HepG2 (cell line): ENCODE data around the gene SPCS1. TPM values are rescaled to one million over a fixed set of nuclear protein-coding genes. Genes with fewer than 3 reads are reported as not detected.

Experiments
- ATF1 ChIP-seq: IDR thresholded peaks from 2 replicates; pipeline ENCODE4 v1.6.1; 2016; ENCODE audit warnings: mild to moderate bottlenecking, control low read depth
- CENPT ChIP-seq: sonication (generic); formaldehyde crosslinking; IDR thresholded peaks from 2 replicates; pipeline ENCODE4 v1.8.0; 2022; ENCODE audit warnings: low read depth, mild to moderate bottlenecking, moderate library complexity, missing genetic modification reagents
- MATR3 ChIP-seq: sonication (generic); formaldehyde crosslinking; IDR thresholded peaks from 2 replicates; pipeline ENCODE4 v1.4.0; 2020; ENCODE audit warnings: missing genetic modification reagents
- MAZ ChIP-seq, 2 experiments: sonication (generic) in 1 of 2; formaldehyde crosslinking in 1 of 2; IDR thresholded peaks; 2 replicates each; pipeline versions ENCODE4 v1.5.0 to v1.6.1; 2012 to 2020; ENCODE audit warnings: low read depth in 2 of 2, mild to moderate bottlenecking in 2 of 2, borderline replicate concordance in 1 of 2, improper control_type of control experiment in 1 of 2, low read length in 1 of 2, missing genetic modification reagents in 1 of 2, moderate library complexity in 1 of 2
- MEIS1 ChIP-seq: sonication (generic); formaldehyde crosslinking; IDR thresholded peaks from 2 replicates; pipeline ENCODE4 v1.9.0; 2021; ENCODE audit warnings: mild to moderate bottlenecking, missing genetic modification reagents, moderate library complexity, borderline replicate concordance
- PAWR ChIP-seq: sonication (generic); formaldehyde crosslinking; IDR thresholded peaks from 2 replicates; pipeline ENCODE4 v1.4.0; 2020; ENCODE audit warnings: missing genetic modification reagents, mild to moderate bottlenecking, borderline replicate concordance
- PHF5A ChIP-seq: IDR thresholded peaks from one replicate; pipeline ENCODE4 v1.6.1; 2018; ENCODE audit warnings: low read depth, missing genetic modification reagents; ENCODE audit not compliant: unreplicated experiment
- SOX6 ChIP-seq, 2 experiments: fragments of 450-650 bp in 1 of 2; sonication (generic) in 1 of 2; formaldehyde crosslinking in 1 of 2; IDR thresholded peaks; 2 replicates each; pipeline versions ENCODE4 v1.4.0 to v1.6.1; 2017 to 2020; ENCODE audit warnings: antibody characterized with exemption in 1 of 2, mild to moderate bottlenecking in 1 of 2, missing genetic modification reagents in 1 of 2
- STAG1 ChIP-seq: sonication (generic); formaldehyde crosslinking; IDR thresholded peaks from 2 replicates; pipeline ENCODE4 v1.4.0; 2020; ENCODE audit warnings: missing genetic modification reagents
- TBP ChIP-seq: sonication (generic); formaldehyde crosslinking; IDR thresholded peaks from 2 replicates; pipeline ENCODE4 v1.5.0; 2020; ENCODE audit warnings: missing genetic modification reagents
- THYN1 ChIP-seq: sonication (generic); formaldehyde crosslinking; IDR thresholded peaks from 2 replicates; pipeline ENCODE4 v1.8.1; 2023; ENCODE audit warnings: low read depth, mild to moderate bottlenecking, moderate library complexity, missing genetic modification reagents, borderline replicate concordance
- ZFP90 ChIP-seq: sonication (generic); formaldehyde crosslinking; IDR thresholded peaks from 2 replicates; pipeline ENCODE4 v1.8.0; 2022; ENCODE audit warnings: missing genetic modification reagents, mild to moderate bottlenecking, inconsistent platforms, borderline replicate concordance
- ZNF274 ChIP-seq: sonication (generic); formaldehyde crosslinking; IDR thresholded peaks from 2 replicates; pipeline ENCODE4 v1.5.1; 2020; ENCODE audit warnings: mild to moderate bottlenecking, missing genetic modification reagents
- ZNF337 ChIP-seq: sonication (generic); formaldehyde crosslinking; IDR thresholded peaks from 2 replicates; pipeline ENCODE4 v1.5.1; 2020; ENCODE audit warnings: missing genetic modification reagents, low read depth, mild to moderate bottlenecking, borderline replicate concordance
- ZNF619 ChIP-seq: sonication (generic); formaldehyde crosslinking; IDR thresholded peaks from 2 replicates; pipeline ENCODE4 v1.4.0; 2020; ENCODE audit warnings: mild to moderate bottlenecking, missing genetic modification reagents
- ZNF788 ChIP-seq: sonication (generic); formaldehyde crosslinking; IDR thresholded peaks from 2 replicates; pipeline ENCODE4 v1.5.0; 2020; ENCODE audit warnings: mild to moderate bottlenecking, missing genetic modification reagents, borderline replicate concordance
- polyA plus RNA-seq, 8 experiments: library from polyadenylated mRNA; depleted of rRNA in 3 of 8; stranded (reverse) in 7 of 8; unstranded in 1 of 8; fragments of >200 nt; fragmentation: Illumina TruSeq in 4 of 8; extraction: Trizol in 4 of 8; gene quantifications; 2 replicates each; pipeline versions ENCODE4 v1.2.1 to v1.2.3, GENCODE V29; 2011 to 2016; ENCODE audit warnings: low read depth in 4 of 8, missing spikeins in 1 of 8, mixed read lengths in 1 of 8; ENCODE audit not compliant: insufficient read depth in 1 of 8
- total RNA-seq, 5 experiments: library from RNA; depleted of rRNA; stranded (reverse); fragments of >200 nt; fragmentation: Illumina TruSeq; extraction: Trizol; gene quantifications; 2 replicates each; pipeline ENCODE4 v1.2.3, GENCODE V29; 2016; ENCODE audit warnings: low read depth in 1 of 5
- TF ChIP-seq, protein P1 (sequence below): sonication (generic); formaldehyde crosslinking; IDR thresholded peaks from 2 replicates; pipeline ENCODE4 v1.4.0; 2020; ENCODE audit warnings: mild to moderate bottlenecking, low read depth, missing genetic modification reagents
- TF ChIP-seq, protein P2 (sequence below): IDR thresholded peaks from 2 replicates; pipeline ENCODE4 v1.6.1; 2016; ENCODE audit warnings: mild to moderate bottlenecking
- TF ChIP-seq, protein P3 (sequence below): sonication (generic); formaldehyde crosslinking; IDR thresholded peaks from 2 replicates; pipeline ENCODE4 v1.5.0; 2020; ENCODE audit warnings: missing genetic modification reagents, mild to moderate bottlenecking, borderline replicate concordance
- TF ChIP-seq, protein P4 (sequence below): IDR thresholded peaks from 2 replicates; pipeline ENCODE4 v1.6.1; 2018; ENCODE audit warnings: missing genetic modification reagents
- TF ChIP-seq, protein P5 (sequence below): sonication (generic); formaldehyde crosslinking; IDR thresholded peaks from 2 replicates; pipeline ENCODE4 v1.4.0; 2020; ENCODE audit warnings: missing genetic modification reagents, low read depth, mild to moderate bottlenecking, borderline replicate concordance

The SPCS1 gene
- total and polyA plus RNA-seq, 2 of the 13 experiments (the other 11 are each of a cell fraction or from before 2014, with no cell fraction given): 84.6 to 120 TPM

DNA sequence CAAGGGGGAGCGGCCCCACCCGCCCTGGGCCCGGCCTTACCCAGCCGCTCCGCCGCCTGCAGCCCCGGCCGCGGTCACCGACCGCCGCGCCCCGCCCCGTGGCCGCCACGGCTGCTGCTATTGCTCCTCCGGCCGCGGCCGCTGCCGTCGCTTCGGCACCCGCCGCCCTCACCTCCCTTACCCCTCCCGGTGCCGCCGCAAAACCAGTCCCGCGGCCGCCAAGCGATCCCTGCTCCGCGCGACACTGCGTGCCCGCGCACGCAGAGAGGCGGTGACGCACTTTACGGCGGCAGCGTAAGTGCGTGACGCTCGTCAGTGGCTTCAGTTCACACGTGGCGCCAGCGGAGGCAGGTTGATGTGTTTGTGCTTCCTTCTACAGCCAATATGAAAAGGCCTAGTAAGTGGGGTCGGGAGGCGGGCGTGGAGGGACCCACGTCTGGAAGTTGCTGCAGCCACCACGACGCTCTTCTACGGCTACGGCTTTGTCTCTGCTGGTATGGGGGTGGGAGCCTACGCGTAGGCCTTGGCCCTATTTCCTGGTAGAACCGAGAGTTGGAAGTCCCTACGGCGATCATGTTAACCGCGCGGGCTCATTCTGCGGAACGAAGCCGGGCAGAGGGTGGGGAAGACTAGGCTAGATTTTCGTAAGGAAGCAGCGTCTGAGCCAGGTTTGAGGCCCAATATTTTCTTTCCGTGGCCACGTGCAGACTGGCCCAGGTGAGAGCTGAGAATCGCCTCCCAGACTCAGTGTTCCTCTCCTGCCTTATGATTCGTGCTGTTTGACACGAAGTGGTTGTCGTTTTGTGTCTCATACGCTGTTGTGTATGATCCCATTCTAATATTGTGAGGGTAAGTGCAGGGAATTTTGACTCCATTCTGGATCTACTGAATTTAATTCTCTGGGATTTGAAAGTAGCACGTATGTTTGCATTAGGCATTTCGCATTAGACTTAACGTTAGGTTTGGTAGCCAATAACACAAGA, 19.9 kb upstream of the SPCS1 start, which contains the start of the genes GNL3 and PBRM1 (continued):
- no peak for TF ChIP-seq ZNF337 (CRISPR knock-in tag)
- TF ChIP-seq ZNF274 (CRISPR knock-in tag): peak; percentile 49; the same call in 1 of the 2 replicates
- peak; percentile 61; the same call in 1 of the 2 replicates for TF ChIP-seq ZNF788 (CRISPR knock-in tag)
- peak; percentile 87 for TF ChIP-seq ATF1
- no peak for TF ChIP-seq MAZ (IDR thresholded peaks at IDR 0.05; ENCODE audit: borderline replicate concordance, low read depth, low read length)
- peak; percentile 90 for TF ChIP-seq MAZ (CRISPR knock-in tag; IDR thresholded peaks at IDR 0.05; ENCODE audit: low read depth)
- TF ChIP-seq, protein P1, sequence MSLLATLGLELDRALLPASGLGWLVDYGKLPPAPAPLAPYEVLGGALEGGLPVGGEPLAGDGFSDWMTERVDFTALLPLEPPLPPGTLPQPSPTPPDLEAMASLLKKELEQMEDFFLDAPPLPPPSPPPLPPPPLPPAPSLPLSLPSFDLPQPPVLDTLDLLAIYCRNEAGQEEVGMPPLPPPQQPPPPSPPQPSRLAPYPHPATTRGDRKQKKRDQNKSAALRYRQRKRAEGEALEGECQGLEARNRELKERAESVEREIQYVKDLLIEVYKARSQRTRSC (CRISPR knock-in tag): peak; percentile 72; the same call in 1 of the 2 replicates
- peak; percentile 77; the same call in 1 of the 2 replicates for TF ChIP-seq ZFP90 (CRISPR knock-in tag)
- TF ChIP-seq, protein P2, sequence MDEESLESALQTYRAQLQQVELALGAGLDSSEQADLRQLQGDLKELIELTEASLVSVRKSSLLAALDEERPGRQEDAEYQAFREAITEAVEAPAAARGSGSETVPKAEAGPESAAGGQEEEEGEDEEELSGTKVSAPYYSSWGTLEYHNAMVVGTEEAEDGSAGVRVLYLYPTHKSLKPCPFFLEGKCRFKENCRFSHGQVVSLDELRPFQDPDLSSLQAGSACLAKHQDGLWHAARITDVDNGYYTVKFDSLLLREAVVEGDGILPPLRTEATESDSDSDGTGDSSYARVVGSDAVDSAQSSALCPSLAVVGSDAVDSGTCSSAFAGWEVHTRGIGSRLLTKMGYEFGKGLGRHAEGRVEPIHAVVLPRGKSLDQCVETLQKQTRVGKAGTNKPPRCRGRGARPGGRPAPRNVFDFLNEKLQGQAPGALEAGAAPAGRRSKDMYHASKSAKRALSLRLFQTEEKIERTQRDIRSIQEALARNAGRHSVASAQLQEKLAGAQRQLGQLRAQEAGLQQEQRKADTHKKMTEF (CRISPR knock-in tag): peak; percentile 88; the same call in 1 of the 2 replicates
- TF ChIP-seq ZNF619 (CRISPR knock-in tag): peak; percentile 96
- no peak; the same call in 1 of the 2 replicates for TF ChIP-seq STAG1 (CRISPR knock-in tag)
- TF ChIP-seq THYN1: peak; percentile 52; the same call in 1 of the 2 replicates
- no peak for TF ChIP-seq SOX6 (IDR thresholded peaks at IDR 0.05)
- peak; percentile 69 for TF ChIP-seq SOX6 (CRISPR knock-in tag; IDR thresholded peaks at IDR 0.05)
- TF ChIP-seq MATR3: no peak
- peak; percentile 22 for TF ChIP-seq PHF5A (CRISPR knock-in tag)
- TF ChIP-seq, protein P3, sequence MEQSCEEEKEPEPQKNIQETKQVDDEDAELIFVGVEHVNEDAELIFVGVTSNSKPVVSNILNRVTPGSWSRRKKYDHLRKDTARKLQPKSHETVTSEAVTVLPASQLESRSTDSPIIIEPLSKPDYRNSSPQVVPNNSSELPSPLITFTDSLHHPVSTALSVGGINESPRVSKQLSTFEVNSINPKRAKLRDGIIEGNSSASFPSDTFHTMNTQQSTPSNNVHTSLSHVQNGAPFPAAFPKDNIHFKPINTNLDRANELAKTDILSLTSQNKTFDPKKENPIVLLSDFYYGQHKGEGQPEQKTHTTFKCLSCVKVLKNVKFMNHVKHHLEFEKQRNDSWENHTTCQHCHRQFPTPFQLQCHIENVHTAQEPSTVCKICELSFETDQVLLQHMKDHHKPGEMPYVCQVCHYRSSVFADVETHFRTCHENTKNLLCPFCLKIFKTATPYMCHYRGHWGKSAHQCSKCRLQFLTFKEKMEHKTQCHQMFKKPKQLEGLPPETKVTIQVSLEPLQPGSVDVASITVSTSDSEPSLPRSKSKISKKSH (CRISPR knock-in tag): peak; percentile 92; the same call in 1 of the 2 replicates
- 0 out of 2 replicates have a peak, but pooled peaks have one; percentile 44 for TF ChIP-seq PAWR (CRISPR knock-in tag)
- TF ChIP-seq, protein P4, sequence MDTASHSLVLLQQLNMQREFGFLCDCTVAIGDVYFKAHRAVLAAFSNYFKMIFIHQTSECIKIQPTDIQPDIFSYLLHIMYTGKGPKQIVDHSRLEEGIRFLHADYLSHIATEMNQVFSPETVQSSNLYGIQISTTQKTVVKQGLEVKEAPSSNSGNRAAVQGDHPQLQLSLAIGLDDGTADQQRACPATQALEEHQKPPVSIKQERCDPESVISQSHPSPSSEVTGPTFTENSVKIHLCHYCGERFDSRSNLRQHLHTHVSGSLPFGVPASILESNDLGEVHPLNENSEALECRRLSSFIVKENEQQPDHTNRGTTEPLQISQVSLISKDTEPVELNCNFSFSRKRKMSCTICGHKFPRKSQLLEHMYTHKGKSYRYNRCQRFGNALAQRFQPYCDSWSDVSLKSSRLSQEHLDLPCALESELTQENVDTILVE (CRISPR knock-in tag): peak; percentile 97
- TF ChIP-seq CENPT: peak; percentile 20; the same call in 1 of the 2 replicates
- TF ChIP-seq, protein P5, sequence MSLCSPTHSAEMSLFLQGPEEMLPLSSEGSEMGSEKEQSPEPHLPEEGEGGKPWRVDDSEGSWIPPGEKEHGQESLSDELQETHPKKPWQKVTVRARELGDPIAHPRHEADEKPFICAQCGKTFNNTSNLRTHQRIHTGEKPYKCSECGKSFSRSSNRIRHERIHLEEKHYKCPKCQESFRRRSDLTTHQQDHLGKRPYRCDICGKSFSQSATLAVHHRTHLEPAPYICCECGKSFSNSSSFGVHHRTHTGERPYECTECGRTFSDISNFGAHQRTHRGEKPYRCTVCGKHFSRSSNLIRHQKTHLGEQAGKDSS (CRISPR knock-in tag): no peak
- no peak for TF ChIP-seq TBP (CRISPR knock-in tag)
- TF ChIP-seq MEIS1 (CRISPR knock-in tag): no peak; the same call in 1 of the 2 replicates
